HL-60 (cell line): Measurements from ENCODE around the gene SBNO2.

Experiments used
- DNase-seq, 2 experiments: peaks; one replicate each; pipeline ENCODE4 v3.0.0-alpha.2; 2010 to 2020; ENCODE audit warnings: low read depth in 1 of 2, low spot score in 1 of 2
- H3K27ac ChIP-seq: fragments of 250-450 bp; sonication (Bioruptor Pico); replicated peaks from 2 replicates; pipeline ENCODE4 v1.5.1; 2020; ENCODE audit warnings: mild to moderate bottlenecking, moderate library complexity
- H3K27me3 ChIP-seq: fragments of 250-450 bp; sonication (Bioruptor Pico); 2 replicates; pipeline ENCODE4 v1.5.1; 2021; ENCODE audit warnings: mild to moderate bottlenecking, moderate library complexity; ENCODE audit not compliant: insufficient read depth, poor library complexity, severe bottlenecking
- H3K4me3 ChIP-seq: replicated peaks from 2 replicates; pipeline ENCODE4 v1.5.1; 2011; ENCODE audit warnings: mild to moderate bottlenecking, control low read depth, low read length; ENCODE audit not compliant: insufficient read depth
- GABPA ChIP-seq: IDR thresholded peaks from 2 replicates; pipeline ENCODE4 v1.6.1; 2012; ENCODE audit warnings: low read depth
- POLR2AphosphoS5 ChIP-seq: IDR thresholded peaks from 2 replicates; pipeline ENCODE4 v1.6.1; 2012; ENCODE audit warnings: low read depth
- SPI1 ChIP-seq: IDR thresholded peaks from 2 replicates; pipeline ENCODE4 v1.6.1; 2012; ENCODE audit warnings: low read depth, mild to moderate bottlenecking, borderline replicate concordance
- TF ChIP-seq, protein P1 (sequence below): IDR thresholded peaks from one replicate; pipeline ENCODE4 v1.5.1; 2011; ENCODE audit warnings: low read length, control low read depth, inconsistent platforms; ENCODE audit not compliant: insufficient read depth
- TF ChIP-seq, protein P2 (sequence below): IDR thresholded peaks from 2 replicates; pipeline ENCODE4 v1.6.1; 2012; ENCODE audit warnings: low read depth; ENCODE audit not compliant: insufficient replicate concordance

Gene SBNO2

DNA sequence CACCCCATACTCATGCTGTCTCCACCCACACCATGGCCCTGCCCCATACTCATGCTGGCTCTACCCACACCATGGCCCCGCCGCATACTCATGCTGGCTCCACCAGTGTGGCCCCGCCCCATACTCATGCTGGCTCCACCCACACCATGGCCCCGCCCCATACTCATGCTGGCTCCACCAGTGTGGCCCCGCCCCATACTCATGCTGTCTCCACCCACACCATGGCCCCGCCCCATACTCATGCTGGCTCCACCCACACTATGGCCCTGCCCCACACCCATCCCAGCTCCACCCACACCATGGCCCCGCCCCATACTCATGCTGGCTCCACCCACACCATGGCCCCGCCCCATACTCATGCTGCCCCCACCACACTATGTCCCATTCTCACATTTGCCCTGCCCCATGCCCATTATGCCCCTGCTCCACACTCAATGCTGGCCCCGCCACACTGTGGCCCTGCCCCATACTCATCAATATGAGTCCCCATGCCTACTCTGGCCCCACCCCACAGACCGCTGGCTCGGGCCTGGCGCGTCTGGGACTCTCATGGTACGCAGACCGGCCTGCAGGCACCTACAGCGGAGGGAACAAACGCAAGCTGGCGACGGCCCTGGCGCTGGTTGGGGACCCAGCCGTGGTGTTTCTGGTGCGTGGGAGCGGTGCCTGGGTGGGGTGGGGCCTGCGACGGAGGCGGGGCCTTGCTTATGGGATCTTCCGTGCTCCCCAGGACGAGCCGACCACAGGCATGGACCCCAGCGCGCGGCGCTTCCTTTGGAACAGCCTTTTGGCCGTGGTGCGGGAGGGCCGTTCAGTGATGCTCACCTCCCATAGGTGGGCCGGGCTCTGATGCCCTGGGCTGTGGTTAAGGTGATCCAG, 110.8 kb downstream of the SBNO2 start:
- DNase-seq: no peak
- no peak for TF ChIP-seq POLR2AphosphoS5
- TF ChIP-seq GABPA: no peak
- no peak for TF ChIP-seq SPI1
- TF ChIP-seq, protein P1, sequence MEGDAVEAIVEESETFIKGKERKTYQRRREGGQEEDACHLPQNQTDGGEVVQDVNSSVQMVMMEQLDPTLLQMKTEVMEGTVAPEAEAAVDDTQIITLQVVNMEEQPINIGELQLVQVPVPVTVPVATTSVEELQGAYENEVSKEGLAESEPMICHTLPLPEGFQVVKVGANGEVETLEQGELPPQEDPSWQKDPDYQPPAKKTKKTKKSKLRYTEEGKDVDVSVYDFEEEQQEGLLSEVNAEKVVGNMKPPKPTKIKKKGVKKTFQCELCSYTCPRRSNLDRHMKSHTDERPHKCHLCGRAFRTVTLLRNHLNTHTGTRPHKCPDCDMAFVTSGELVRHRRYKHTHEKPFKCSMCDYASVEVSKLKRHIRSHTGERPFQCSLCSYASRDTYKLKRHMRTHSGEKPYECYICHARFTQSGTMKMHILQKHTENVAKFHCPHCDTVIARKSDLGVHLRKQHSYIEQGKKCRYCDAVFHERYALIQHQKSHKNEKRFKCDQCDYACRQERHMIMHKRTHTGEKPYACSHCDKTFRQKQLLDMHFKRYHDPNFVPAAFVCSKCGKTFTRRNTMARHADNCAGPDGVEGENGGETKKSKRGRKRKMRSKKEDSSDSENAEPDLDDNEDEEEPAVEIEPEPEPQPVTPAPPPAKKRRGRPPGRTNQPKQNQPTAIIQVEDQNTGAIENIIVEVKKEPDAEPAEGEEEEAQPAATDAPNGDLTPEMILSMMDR: no peak
- no peaks in the 10 kb centered on the region for H3K27me3 ChIP-seq
- H3K27ac ChIP-seq: no peak overlapping the region
- no peak overlapping the region for H3K4me3 ChIP-seq

DNA sequence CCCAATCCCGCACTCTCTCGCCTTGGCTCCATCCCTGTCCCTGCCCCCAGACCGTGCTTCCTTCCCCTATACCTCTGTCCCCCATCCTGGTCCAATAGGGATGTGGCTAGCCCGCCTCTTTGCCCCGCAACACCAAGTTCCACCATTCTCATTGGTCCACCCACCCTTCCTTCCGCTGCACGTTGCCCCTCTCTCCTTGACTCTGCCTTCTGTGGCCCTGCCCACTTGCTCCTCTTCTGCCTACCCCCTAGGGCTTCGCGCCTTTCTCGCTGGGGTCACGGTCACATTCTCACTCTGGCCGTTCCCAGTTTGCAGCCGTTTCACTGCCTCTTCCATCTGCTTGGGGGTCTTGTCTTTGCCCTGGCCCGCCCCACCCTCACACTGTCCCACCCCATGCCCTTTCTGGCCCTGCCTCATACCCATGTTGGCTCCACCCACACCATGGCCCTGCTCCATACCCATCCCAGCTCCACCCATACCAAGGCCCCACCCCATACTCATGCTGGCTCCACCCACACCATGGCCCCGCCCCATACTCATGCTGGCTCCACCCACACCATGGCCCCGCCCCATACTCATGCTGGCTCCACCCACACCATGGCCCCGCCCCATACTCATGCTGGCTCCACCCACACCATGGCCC, 111.6 kb downstream of the SBNO2 start:
- no peak for DNase-seq
- Histone ChIP-seq H3K27me3 (no peaks in the 10 kb centered on the region), H3K4me3 (no peak overlapping the region), H3K27ac (no peak overlapping the region)
- TF ChIP-seq, protein P2, sequence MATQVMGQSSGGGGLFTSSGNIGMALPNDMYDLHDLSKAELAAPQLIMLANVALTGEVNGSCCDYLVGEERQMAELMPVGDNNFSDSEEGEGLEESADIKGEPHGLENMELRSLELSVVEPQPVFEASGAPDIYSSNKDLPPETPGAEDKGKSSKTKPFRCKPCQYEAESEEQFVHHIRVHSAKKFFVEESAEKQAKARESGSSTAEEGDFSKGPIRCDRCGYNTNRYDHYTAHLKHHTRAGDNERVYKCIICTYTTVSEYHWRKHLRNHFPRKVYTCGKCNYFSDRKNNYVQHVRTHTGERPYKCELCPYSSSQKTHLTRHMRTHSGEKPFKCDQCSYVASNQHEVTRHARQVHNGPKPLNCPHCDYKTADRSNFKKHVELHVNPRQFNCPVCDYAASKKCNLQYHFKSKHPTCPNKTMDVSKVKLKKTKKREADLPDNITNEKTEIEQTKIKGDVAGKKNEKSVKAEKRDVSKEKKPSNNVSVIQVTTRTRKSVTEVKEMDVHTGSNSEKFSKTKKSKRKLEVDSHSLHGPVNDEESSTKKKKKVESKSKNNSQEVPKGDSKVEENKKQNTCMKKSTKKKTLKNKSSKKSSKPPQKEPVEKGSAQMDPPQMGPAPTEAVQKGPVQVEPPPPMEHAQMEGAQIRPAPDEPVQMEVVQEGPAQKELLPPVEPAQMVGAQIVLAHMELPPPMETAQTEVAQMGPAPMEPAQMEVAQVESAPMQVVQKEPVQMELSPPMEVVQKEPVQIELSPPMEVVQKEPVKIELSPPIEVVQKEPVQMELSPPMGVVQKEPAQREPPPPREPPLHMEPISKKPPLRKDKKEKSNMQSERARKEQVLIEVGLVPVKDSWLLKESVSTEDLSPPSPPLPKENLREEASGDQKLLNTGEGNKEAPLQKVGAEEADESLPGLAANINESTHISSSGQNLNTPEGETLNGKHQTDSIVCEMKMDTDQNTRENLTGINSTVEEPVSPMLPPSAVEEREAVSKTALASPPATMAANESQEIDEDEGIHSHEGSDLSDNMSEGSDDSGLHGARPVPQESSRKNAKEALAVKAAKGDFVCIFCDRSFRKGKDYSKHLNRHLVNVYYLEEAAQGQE: no peak
- TF ChIP-seq GABPA (no peak), POLR2AphosphoS5 (no peak), SPI1 (no peak)
- TF ChIP-seq, protein P1: no peak

DNA sequence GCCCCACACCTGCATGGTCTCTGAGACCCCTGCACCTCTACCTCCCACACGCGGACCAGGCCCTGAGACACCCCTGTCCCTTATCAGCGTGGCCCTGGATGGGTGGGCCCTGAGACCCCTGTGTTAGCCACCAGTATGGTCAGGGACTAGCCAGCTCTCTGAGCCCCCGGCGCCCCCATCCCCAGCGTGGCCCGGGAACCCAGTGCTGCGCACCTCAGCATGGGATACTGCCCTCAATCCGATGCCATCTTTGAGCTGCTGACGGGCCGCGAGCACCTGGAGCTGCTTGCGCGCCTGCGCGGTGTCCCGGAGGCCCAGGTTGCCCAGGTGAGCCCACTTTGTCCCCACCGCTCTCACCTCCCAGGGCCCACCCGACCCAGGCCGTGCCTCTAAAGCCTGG, 112.1 kb downstream of the SBNO2 start:
- no peak for DNase-seq
- no peak overlapping the region for H3K27ac ChIP-seq
- H3K27me3 ChIP-seq: no peaks in the 10 kb centered on the region
- TF ChIP-seq, protein P1: no peak
- no peak for TF ChIP-seq GABPA
- TF ChIP-seq POLR2AphosphoS5: no peak
- TF ChIP-seq SPI1: no peak
- TF ChIP-seq, protein P2: no peak
- no peak overlapping the region for H3K4me3 ChIP-seq
